Lower leg skin (tissue), 3 donors: ENCODE results near the gene LDOC1.

ENCODE experiments used
- POLR2A ChIP-seq, 2 donors: fragments of 450-650 bp; IDR thresholded peaks; one replicate each; pipeline ENCODE4 v1.6.1; 2016 to 2017; ENCODE audit warnings: antibody characterized with exemption in 2 of 2, mild to moderate bottlenecking in 1 of 2, moderate library complexity in 1 of 2
- TF ChIP-seq, protein P1 (sequence below), 3 donors: fragments of 450-650 bp; IDR thresholded peaks; one replicate each; pipeline ENCODE4 v1.5.1; 2016; ENCODE audit warnings: antibody characterized with exemption in 3 of 3, mild to moderate bottlenecking in 3 of 3, moderate library complexity in 2 of 3

DNA sequence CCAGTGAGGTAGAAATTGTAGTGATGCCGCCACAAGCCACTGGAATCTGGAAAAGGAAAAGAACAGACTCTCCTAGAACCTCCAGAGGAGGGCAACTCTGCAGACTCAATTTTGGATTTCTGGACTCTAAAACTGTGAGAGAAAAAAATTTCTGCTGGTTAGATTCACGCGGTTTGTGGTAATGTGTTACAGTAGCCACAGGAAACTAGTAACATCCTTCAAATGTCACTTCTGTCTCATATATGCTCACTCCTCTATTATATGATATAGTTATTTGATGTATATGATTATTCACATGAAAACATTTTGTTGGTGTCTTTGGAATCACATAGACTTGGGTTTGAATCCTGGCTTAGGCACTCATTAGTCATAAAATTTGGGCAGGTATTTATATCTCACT is 18.8 kb downstream of the LDOC1 start:
- TF ChIP-seq, protein P1, sequence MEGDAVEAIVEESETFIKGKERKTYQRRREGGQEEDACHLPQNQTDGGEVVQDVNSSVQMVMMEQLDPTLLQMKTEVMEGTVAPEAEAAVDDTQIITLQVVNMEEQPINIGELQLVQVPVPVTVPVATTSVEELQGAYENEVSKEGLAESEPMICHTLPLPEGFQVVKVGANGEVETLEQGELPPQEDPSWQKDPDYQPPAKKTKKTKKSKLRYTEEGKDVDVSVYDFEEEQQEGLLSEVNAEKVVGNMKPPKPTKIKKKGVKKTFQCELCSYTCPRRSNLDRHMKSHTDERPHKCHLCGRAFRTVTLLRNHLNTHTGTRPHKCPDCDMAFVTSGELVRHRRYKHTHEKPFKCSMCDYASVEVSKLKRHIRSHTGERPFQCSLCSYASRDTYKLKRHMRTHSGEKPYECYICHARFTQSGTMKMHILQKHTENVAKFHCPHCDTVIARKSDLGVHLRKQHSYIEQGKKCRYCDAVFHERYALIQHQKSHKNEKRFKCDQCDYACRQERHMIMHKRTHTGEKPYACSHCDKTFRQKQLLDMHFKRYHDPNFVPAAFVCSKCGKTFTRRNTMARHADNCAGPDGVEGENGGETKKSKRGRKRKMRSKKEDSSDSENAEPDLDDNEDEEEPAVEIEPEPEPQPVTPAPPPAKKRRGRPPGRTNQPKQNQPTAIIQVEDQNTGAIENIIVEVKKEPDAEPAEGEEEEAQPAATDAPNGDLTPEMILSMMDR (IDR thresholded peaks at IDR 0.05) = no peak
- no peak for TF ChIP-seq POLR2A (IDR thresholded peaks at IDR 0.05)
